Inflammatory macrophage treated with lipopolysaccharide for 1 hour (primary cell): ENCODE measurements around the gene PPFIBP2.

ENCODE experiments used
- DNase-seq, 2 donors: peaks; one replicate each; pipeline ENCODE4 v3.0.0-alpha.2; 2020 to 2022

PPFIBP2 gene

DNA sequence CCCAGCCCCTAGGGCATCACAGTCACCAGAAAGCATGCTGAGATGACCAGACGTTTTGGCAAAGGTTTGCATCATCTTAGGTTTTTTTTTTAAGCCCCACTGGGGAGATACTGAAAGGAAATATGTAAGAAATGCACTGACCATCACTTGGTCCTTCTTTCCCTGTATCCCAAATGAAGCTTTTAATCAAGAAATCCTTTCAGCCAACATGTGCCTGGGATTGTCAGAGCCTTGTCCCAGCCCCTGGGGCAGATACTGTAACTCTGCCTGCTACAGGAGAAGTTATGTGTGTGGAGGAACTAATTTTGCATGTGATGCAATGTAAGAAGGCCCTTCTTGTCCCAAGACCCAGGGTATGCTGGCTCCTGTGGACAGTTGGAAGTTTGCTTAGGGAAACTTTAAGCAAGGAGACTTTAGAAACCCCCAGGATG, 65.6 kb downstream of the PPFIBP2 start:
- peak; percentile 85 to 95 for DNase-seq

DNA sequence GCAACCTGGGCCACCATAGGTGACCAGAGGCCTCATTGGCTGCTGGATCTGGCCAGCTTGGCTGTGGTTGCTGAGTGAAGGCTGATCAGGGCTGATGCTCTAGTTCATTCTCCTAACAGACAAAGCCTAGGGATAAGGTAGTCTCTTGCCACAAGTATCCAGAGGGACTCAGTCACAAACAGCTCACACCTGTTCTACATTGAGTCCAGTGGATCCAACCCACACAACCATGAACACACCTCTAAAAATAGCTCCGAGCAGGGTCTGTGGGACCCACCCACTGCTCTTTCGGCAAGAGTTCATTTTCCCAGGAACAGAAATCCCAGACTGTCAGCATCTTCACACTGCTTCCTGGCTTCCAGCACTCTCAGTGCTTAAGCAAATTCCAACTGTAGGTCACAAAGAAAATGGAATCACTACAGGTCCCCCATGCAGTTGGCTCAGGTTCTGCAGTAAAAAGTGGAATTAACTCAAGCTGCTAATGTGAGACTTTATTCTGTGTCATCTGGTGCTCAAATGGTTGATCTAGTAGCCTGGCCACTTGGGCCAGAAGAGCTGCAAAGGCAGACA, 67.3 kb downstream of the PPFIBP2 start:
- no peak for DNase-seq

DNA sequence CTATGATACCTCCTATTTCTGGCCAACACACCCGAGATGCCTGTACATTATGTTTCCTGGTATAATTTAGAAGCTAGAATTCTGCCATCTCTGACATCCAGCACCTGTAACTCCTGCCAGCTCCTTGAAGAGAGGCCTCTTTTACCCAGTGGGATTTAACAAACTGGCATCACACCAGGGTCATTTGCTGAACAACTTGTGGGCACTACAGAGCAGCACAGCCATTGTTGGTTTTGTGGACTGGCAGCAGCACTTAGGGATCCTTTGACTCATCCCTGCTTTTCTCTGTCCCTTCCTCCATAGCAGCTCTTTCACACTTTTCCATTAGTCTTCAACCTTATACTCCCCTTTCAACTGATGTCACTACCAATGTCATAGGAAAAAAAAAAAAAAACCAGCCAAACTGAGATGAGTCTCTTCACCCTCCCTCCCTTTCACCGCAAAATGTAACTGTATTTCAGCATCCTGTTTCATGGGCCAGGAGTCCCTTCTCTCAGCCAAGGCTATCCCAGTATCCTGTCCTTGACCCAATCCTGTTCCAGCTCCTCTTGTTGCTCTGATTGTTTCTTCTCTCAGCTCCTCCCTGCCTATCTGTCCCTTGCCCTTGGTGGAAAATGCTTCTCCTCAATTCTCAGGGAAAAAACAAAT, 68.7 kb downstream of the PPFIBP2 start:
- DNase-seq = no peak

DNA sequence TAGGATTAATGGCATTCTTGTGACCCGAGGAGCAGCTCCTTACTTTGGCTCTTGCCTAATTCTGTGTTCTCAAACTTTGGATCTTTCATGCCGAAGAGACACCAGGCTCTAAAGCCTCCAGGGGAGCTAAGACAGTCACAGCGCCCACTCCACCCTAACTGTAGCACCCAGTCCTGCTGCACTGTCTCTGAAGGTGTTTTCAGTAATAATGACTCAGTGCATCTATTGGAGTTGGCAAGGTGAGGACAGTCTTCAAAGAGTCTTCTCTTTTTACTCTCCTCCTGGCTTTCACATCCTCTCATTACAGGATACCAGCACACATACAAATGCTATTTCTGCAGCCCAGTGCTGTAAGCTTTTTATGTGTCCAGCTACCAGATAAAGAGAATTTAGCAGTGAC, 69.4 kb downstream of the PPFIBP2 start:
- no peak for DNase-seq

DNA sequence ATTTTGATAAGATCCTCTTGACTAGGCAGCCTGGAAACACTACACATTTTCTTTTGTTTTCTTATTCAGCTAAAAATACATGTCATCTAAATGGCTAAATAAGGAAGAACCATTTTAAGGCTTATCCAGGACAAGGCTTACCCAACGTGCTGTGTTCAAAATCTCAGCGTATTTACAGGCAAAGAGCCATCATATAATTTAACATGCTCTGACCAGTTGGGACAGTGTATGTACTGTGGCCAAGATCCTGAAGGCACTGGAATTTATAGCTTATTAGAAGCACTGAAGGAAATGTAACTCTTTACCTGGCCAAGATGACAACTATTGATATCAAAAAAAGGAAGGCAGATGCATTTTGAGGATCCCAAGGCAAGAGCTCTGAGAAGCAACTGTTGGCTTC, 71.1 kb downstream of the PPFIBP2 start:
- DNase-seq = no peak

DNA sequence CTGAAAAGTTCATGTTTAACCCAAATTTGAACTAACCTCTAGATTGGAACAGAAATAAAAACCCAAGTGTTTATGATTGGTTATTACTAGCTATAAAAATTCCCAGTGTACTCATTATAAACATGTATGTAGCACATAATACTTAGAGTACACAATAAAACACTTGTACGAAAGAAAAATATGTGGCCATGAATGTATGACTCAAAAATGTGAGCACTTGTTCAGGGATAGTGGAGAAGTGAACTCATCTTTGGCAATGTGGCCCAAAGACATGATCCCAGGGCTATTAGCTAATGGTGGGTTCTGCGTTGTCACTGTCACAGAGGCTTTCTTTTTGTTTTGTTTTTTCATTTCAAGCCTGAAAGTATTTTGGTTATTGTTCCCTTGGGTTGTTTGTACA, 72.0 kb downstream of the PPFIBP2 start:
- DNase-seq = no peak

DNA sequence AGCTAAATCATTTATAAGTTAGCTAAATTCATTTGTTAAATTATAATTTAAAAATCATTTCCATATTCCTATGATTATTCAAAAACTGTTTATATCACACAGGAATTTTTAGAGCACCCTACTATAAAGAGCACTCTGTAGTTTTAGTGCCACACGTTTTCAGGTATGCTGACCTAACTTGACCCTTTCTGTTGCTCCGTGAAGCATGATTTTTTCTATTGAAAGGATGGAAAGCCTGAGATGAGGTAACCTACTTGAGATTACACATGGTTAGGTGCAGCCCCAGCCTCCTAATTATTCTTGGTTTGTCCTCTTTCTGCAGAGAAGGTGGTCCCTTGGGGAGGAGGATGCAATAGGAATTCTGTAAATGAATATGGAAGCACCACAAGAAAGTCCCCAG, 72.6 kb downstream of the PPFIBP2 start:
- peak in 1 of 2 donors; percentile 22 for DNase-seq

DNA sequence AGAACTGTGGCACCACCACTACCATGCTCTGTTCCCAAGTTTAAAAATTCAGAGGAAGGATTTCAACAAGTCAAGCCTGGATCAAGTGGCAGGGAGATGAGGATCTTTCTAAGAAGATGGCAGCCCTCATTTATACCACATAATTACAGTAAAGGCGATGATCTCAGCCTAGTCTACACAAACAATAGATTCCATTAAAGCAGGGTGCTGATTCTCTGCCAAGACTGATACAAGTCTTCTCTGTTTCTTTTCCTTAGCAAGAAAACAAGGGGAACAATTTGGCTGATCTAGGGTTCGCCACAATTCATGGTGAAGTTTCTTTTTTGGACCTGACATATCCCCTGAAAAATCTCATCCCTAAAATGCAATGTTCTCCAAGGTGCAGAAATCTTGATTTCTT, 73.9 kb downstream of the PPFIBP2 start:
- DNase-seq = no peak

DNA sequence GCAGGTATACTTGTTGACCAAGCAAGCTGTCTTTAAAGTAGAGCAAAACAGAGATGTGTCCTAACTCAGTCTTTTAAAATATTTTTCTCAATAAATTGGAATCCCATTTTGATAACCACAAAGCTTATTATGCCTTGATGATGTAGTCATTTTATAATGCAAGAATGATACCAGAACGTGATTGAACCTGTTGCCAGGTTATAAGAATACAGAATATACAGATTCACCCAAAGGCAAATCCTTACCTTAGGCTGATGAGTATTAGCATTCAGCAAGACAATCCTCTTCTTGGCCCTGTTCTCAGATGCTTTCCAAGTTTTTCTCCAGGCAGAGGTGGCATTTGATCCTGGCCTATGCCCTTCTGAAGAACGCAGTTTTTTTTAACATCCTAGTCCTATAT, 76.1 kb downstream of the PPFIBP2 start:
- no peak for DNase-seq

DNA sequence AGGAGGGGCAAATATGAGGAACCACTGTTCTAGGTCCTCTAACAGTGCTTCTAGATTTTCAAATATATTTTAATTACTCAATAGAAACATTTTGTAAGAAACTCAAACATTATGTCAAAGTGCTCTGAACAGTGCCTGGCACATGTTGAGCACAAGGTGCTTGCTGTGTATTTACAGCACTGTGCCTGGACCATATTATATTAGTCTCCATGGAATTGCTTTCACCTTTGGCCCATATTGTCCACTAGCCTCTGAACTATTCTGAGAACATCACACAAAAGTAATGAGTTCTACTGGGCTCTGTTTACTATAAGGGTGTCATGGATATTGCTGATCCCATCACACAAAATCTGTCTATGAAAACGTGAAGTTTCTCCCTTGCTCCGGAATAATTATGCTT, 76.7 kb downstream of the PPFIBP2 start:
- DNase-seq = no peak

DNA sequence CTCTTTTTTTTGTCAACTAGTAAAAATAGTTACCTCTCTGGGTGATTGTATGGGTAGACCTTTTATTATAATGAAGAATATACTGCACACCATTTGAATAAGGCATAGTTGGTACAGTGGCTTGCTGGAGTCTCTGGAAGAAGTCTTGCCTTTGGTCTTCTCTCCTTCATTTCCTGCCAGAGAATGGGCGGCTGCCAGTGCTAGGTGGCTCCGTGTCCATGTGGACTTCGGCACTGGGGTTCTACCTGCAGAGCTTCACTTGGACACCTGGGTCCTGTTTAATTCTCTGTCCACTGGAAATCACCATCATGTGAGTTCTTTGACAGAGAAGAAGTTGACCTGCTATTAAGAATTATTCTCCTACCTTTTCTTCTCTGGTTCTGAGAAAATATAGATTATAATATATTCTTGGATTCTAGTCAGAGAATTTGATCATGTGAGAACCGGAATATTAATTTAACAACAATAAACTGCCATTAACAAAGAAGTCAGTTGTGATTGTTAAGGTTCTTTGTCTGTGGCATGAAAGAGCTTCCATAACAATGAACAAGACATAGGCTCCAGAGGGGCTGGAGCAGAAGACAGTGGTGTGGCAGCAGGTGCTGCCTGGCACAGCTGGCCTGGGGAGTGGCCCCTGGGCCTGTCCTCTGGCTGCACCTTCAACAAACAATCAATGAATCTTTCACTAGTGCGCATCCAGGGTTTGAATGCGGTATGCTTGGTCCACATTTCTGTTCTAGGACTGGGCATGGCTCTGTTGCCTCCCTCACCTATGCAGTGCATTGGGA, 77.5 kb downstream of the PPFIBP2 start:
- no peak for DNase-seq

DNA sequence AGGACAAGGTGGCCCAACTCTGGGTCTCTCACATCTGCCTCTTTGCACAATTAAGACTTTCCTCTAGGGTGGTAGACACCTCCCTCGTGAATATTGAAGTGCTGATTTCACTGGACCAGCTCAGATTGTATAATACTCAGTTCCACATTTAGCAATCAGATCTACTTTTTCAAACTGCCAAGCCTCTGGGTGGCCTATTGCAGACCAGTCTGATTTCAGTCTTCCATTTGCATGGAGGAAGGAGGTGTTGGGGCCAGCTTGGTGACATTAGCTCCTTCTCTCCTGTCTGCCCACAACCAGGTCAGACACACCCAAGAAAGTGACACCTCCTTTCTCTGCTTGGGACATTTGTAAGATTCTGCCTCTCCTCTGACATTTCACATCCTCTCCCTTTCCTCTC, 78.2 kb downstream of the PPFIBP2 start:
- DNase-seq = peak in 1 of 2 donors; percentile 65

DNA sequence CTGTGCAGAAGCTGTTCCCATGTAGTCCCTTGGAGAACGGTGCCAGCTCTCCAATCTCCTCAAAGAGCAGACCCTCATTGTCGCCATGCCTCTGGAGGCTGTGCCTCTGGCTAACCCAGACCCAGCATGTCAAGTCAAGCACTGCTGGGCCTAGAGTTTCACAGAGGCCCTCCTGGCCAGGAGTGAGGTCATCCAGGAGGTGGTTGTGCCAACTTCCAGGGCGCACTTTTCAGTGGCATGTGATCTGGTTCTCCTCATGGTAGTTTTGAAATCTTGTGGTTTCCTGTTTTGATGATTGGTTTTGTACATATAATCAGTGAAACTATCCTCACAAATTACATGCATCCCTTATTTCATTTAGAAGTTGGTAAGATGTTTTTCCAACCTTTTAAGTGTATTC, 78.9 kb downstream of the PPFIBP2 start:
- peak; percentile 82 to 88 for DNase-seq

DNA sequence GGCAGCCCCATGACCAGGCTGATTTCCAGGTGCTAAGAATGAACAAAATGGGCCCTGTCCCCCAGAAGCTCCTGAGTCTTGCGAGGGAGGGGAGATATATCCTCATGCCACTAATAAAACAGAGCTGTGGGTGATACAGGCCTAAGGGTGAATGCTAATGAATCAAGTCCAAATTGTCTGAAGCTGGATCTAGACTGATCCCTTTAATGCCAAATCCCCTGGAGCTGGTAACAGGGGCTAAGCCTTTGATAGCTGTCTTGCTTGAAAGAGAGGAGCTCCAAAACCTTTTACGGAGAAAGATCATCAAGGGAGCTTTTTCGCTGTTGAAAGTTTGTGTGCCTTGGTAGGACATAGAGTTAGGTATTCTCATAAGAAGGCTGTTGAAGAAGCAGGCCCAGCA, 79.7 kb downstream of the PPFIBP2 start:
- DNase-seq = no peak

DNA sequence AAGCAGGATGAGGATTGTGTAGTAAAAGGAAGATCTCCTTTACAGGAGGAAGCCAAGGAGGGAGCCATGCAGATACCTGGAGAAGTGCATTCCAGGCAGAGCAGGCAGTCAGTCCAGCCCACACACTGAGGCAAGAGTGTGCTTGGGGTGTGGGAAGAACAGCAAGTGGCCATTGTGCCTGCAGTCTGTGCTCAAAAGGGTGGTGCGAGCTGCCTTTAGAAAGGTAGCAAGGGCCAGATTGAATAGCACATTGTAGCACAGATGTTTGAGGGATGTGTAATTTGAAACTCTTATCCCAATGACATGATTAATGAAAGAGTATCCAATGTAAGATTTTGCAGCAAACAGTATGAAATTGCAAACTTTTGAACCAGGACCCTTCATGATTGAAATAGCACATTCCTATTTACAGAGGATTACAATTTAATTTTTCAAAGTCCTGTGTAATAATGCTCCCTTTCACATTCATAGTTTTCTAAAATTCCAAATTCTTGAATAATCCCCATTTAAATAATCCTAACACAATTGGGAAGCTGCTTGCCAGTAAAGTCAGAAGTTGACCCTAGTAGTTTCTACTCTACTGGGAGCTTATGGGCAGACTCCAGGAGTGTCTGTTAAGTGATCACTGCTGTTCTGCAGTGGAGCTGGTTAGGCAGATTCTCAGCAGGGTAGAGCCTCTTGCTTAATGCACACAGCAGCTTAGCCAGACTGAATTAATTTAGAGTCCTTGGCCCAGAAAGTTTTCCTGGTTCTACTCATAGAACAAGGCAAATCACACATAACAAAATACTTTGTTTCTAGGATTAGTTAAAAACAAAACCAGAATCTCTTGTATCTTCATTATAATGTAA, 81.4 kb downstream of the PPFIBP2 start:
- no peak for DNase-seq

DNA sequence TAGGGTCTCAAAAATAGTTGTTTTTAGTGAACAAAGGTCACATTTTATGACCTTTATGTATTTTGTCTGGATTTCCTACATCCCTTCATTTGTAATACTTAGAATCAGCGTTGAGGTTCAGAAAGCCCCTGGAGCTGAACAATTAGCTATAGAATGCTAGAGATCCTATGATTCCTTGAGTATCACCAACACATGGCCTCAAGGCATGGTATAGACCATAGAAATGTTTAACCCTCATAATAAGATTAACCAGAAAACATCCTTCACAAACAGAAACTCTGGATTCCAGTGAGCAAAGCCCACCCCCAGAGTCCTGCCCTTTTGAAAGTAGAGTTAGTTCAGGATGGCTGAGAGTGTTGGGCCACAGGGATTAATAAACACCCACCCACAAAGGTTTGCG, 82.2 kb downstream of the PPFIBP2 start:
- DNase-seq = no peak

DNA sequence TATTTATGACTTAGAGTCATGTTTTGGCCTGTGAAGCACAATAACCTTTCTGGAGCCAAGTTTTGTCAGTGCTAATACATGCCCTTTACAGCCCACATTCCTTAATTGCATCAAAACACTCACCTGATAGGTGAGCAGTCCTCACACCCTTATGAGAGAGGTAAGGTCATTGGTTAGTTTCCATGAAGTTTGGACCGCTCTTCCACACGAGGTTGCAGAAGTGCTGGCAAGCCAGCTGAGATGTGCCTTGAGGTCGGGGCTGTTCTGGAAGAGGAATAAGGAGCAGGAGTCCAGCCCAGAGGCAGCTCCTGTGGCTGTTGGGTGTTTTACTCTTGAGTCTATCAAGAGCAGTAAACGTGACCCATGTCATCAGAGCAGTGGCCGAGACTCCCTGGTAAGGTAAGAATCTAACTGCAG, 83.2 kb downstream of the PPFIBP2 start:
- DNase-seq = no peak

DNA sequence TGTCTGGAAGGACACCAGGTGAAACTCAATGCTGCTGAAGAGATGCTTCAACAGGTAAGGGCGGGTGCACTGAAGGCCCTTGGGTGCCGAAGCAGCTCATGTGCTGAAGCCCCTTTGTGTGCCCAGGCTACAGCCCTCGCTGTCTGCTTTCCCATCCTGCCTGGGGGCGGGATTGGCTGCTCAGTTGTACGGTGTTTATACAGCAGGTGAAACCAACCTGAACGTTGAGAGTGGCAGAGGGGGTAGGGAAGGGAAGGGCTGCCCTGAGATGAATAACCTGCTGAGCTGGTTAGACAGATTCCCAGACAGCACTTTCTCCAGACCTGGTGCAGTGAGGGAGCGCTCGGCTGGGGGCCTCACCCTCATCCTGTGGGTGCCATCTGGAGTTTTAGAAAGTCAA, 83.8 kb downstream of the PPFIBP2 start:
- DNase-seq = no peak

DNA sequence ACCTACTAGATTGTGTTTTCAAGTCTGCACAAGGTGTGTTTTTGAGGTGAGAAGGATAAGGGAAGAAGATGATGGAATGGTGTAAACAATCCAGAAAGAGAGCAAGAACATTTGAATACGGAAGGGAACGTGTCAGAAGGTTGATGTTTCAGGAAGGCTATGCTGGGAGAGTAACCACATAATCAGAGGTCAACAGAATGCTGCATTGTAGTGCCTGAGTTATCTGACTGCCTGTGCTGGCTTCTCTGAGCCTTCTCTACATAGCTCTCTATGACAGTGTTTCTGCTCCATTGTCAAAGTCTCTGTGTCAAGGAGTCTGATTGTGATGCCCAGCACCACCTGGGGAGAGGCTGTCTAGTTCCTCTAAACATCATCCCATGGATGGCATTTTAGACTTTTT, 85.4 kb downstream of the PPFIBP2 start:
- no peak for DNase-seq

DNA sequence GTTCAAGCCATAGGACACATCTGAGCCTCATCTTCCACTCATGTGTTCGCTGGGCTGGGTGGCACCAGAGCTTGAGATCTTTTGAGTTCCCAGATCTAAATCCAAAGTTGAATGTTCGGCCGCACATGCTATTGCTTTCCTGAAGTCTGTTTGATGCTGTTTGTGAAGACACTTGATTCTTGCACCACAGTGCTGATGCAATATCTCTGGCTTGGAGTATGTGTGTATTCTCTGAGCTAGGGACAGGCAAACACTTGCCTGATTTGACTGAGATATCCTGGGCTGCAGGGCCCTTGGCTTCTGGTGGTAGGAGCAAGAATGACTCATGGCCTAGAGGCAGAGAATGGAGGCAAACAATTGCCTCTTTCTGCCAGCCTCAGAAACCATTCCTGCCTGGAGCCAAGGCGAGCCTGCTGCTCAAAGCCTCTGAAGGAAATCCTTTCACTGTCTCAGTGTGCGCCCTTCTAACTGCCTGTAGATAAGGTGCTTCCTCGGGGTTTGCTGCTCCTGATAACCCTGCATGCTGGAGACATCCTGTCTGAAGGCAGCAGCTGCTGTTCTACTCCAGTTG, 86.5 kb downstream of the PPFIBP2 start:
- DNase-seq = peak; percentile 24 to 68

DNA sequence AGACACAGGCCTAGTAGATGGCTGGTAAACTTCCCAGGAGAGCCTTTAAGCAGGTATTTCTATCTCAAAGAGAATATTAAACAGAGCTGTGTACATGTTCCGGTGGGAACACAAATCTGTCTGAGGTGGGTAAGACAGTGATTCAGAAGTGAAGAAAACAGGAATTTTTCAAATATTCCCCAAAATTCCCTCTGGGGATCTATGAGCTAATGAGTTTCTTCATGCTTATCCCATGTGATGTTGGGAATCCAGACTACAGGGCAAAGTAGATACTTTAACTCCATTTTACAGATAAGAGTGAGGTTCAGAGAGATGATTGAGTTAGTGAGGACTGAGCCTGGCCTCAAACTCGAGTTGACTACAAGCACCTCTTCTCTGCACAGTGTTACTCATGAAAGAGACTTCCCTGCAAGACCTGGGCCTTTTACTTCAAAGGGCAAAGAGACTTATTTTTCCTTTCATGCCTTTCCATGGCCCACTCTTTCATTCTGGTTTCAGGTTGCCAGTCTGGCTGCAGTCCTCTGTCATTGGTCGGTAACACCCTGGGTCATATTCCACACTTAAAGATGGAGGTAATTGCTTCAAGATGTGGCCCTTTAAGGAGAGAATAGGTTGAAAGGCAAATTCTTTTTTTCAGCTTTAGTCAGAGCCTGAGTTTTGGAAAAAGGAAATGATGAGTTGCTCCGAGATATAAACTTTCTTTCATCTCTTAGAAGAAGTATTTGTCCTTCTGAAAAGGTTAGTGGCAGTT, 89.4 kb downstream of the PPFIBP2 start:
- peak in 1 of 2 donors; percentile 14 for DNase-seq

DNA sequence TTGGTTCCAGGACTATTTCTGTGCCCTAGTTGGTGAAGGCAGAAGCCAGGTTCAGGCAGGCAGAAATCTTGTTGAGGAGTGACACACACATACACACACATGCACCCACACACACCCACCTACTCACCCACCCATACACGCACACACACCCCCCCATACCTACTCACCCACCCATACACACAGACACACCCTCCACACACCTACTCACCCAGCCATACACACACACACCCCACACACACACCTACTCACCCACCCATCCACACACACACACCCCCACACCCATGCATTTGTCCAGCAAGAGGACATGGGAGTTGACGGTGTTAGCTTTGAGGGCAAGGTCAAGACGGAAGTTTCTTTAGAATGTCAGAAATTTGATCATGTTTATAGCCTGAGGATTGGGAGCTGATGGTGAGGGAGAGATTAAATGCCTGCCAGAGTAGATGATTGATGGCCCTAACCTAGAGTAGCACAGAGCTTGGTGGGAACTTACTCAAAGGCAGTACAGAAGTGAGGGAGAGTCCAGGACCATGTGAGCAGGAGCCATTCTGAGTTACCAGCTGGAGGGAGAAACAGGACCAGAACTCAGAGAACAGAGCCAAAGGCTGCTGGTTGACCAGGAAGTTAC, 90.6 kb downstream of the PPFIBP2 start:
- DNase-seq = no peak
